ENCODE data around the gene TBC1D3I.

The TBC1D3I gene

DNA sequence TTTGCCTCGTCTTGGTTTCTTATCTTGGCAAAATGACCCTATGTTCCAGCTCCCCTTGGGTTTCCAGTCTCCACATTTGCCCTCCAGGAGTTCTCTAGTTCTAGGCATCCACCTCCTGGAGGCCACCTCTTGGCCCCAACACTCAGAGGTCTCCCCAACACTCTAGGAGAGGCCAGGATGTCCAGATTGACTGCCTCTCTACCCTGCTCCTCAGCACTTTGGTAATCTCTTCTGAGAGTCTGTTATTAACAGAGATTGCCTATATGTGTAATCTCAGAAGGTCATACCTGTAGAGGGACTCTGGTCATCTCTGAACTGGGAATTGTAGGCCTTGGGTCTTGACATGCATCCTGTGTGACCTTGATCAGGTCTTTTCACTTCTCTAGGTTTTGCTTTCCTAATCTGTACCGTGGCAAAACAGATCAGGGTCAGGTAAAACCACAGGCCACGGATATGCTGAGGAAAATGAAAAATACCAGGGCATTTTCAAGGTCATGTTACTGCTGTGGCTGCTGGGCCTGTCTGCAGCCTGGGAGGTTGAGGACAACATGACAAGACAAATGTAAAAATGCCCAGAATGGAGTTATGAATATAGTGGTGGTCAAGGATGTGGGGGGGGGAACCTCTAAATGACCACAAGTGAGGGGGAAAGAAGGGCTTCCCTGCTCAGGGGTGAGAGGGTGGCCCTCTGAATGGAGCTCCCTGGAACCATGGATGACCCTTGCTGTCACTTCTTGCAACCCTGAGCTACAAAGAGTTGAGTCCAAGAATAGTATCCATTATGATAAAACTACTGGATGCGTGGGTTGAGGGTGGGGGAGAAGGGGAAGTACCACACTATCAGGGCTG is 58.5 kb downstream of the TBC1D3I start:
- no peak for DNase-seq

DNA sequence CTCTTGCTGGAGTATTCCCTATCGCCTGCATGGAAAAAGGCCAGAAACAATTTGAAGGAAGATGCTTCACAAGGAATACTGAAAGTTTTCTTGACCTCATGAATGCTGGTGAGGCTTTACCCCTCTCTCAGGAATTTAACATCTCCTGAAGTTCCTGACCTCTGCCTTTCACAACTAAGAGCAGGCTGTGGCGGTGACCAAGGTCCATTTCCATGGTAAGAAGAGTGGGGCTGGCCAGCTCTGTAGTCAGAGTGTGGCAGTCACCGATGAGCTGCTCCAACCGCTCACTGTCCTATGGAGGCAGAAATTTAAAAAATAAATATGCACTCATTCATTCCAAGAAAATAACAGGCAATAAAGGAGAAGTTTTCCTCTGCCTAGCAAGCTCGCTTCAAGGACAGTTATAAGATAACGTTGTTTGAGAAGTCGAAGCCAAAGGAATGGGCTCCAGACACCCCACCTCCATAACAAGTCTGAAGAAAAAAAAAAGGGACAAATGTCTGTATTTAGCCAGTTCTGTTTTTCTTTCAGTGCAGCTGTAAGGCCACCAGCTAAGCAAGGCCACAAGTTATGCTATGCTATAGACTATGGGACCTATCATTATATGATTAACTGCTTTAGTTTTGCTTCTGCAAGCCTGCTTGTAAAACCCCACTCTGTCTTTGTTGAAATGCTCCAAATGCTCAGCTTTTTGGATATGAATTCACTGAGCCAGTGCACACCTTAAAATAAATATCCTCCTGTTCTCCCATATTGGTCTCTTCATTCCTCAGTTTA is 59.5 kb downstream of the TBC1D3I start:
- no peak for DNase-seq
